ENCODE results near the gene DMBT1. TPM values are rescaled to one million over a fixed set of nuclear protein-coding genes. Genes with fewer than 3 reads are reported as not detected.

DMBT1 gene
- total and polyA plus RNA-seq, 2 donors (not counting 1 experiment from before 2014, with no cell fraction given) = not detected

GRCh38 chr10:122657729-122658128 is 97.2 kb downstream of the DMBT1 start:
- no peak overlapping the region for H3K4me3 Mint-ChIP-seq
- no peaks in the 10 kb centered on the region for H3K36me3 ChIP-seq (replicated peaks in 1 of 2; ENCODE audit: control extremely low read depth in 1 of 2, control insufficient read depth in 1 of 2, extremely low read depth in 1 of 2, insufficient read depth in 2 of 2, low read length in 1 of 2)
- ATAC-seq (ENCODE audit: low read depth) (no peak), DNase-seq (no peak)
- WGBS (ENCODE audit: insufficient coverage) = 62% methylated on average over 3 of the region's 3 CpGs
- H3K9me3 Mint-ChIP-seq (ENCODE audit: insufficient read depth) = no peaks in the 10 kb centered on the region
- no peaks in the 10 kb centered on the region for H4K20me1 ChIP-seq (ENCODE audit: control insufficient read depth, insufficient read depth, low read length, poor library complexity, severe bottlenecking)
- H2AFZ ChIP-seq (ENCODE audit: insufficient read depth, low read depth, low read length, poor library complexity, severe bottlenecking) = no peak overlapping the region
- no peak overlapping the region for H3K4me2 ChIP-seq (replicated peaks; ENCODE audit: low read depth, low read length, poor library complexity, severe bottlenecking)
- no peaks in the 10 kb centered on the region for H3K27me3 ChIP-seq (replicated peaks in 1 of 4; ENCODE audit: control extremely low read depth in 1 of 4, control insufficient read depth in 3 of 4, insufficient read depth in 4 of 4, low read length in 3 of 4)
- H3K27ac ChIP-seq (ENCODE audit: low read length in 2 of 2) = no peak overlapping the region
- ChIA-PET POLR2A (no interaction called here), CTCF (no interaction called here)
- H3K27me3 Mint-ChIP-seq = peaks cover 30% of the 10 kb centered on the region
- H3K27ac Mint-ChIP-seq = no peak overlapping the region
- H3K79me2 ChIP-seq (ENCODE audit: control insufficient read depth, insufficient read depth, low read length) = no peaks in the 10 kb centered on the region
- TF ChIP-seq EZH2 (IDR thresholded peaks at IDR 0.05; ENCODE audit: borderline replicate concordance, insufficient read depth, low read depth, low read length, poor library complexity, severe bottlenecking) (no peak), CTCF (IDR thresholded peaks at IDR 0.05) (no peak)
- H3K4me1 Mint-ChIP-seq = no peaks in the 10 kb centered on the region
- H3K9ac ChIP-seq (ENCODE audit: low read length) = no peak overlapping the region
- H3K9me3 ChIP-seq (ENCODE audit: control extremely low read depth in 1 of 3, control insufficient read depth in 2 of 3, insufficient read depth in 1 of 3, low read length in 2 of 3) = peaks cover 0 to 6% (median 0%) of the 10 kb centered on the region in 3 donors
- intact Hi-C loops (cut with micrococcal nuclease) = no loop called here
- H3K4me3 ChIP-seq (ENCODE audit: control extremely low read depth in 1 of 5, extremely low read depth in 1 of 5, insufficient read depth in 1 of 5, low read depth in 2 of 5, low read length in 4 of 5) = no peak overlapping the region
- no peaks in the 10 kb centered on the region for H3K4me1 ChIP-seq (ENCODE audit: control insufficient read depth in 2 of 2, insufficient read depth in 2 of 2, low read length in 2 of 2)

GRCh38 chr10:122658356-122659049 is 97.9 kb downstream of the DMBT1 start:
- DNase-seq (no peak), ATAC-seq (ENCODE audit: low read depth) (no peak)
- no peaks in the 10 kb centered on the region for H3K36me3 ChIP-seq (replicated peaks in 1 of 2; ENCODE audit: control extremely low read depth in 1 of 2, control insufficient read depth in 1 of 2, extremely low read depth in 1 of 2, insufficient read depth in 2 of 2, low read length in 1 of 2)
- H4K20me1 ChIP-seq (ENCODE audit: control insufficient read depth, insufficient read depth, low read length, poor library complexity, severe bottlenecking) = no peaks in the 10 kb centered on the region
- no peaks in the 10 kb centered on the region for H3K27me3 ChIP-seq (replicated peaks in 1 of 4; ENCODE audit: control extremely low read depth in 1 of 4, control insufficient read depth in 3 of 4, insufficient read depth in 4 of 4, low read length in 3 of 4)
- peaks cover 0 to 6% (median 0%) of the 10 kb centered on the region in 3 donors for H3K9me3 ChIP-seq (ENCODE audit: control extremely low read depth in 1 of 3, control insufficient read depth in 2 of 3, insufficient read depth in 1 of 3, low read length in 2 of 3)
- intact Hi-C loops (cut with micrococcal nuclease) = no loop called here
- TF ChIP-seq EZH2 (IDR thresholded peaks at IDR 0.05; ENCODE audit: borderline replicate concordance, insufficient read depth, low read depth, low read length, poor library complexity, severe bottlenecking) (no peak), CTCF (IDR thresholded peaks at IDR 0.05) (no peak)
- Mint-ChIP-seq H3K9me3 (ENCODE audit: insufficient read depth) (no peaks in the 10 kb centered on the region), H3K27me3 (peaks cover 23% of the 10 kb centered on the region), H3K27ac (no peak overlapping the region), H3K4me3 (no peak overlapping the region), H3K4me1 (no peaks in the 10 kb centered on the region)
- WGBS (ENCODE audit: insufficient coverage) = 93% methylated on average over 7 of the region's 8 CpGs
- H3K4me2 ChIP-seq (replicated peaks; ENCODE audit: low read depth, low read length, poor library complexity, severe bottlenecking) = no peak overlapping the region
- H3K9ac ChIP-seq (ENCODE audit: low read length) = no peak overlapping the region
- POLR2A ChIA-PET = no interaction called here
- H3K4me1 ChIP-seq (ENCODE audit: control insufficient read depth in 2 of 2, insufficient read depth in 2 of 2, low read length in 2 of 2) = no peaks in the 10 kb centered on the region
- H2AFZ ChIP-seq (ENCODE audit: insufficient read depth, low read depth, low read length, poor library complexity, severe bottlenecking) = no peak overlapping the region
- H3K79me2 ChIP-seq (ENCODE audit: control insufficient read depth, insufficient read depth, low read length) = no peaks in the 10 kb centered on the region
- CTCF ChIA-PET = no interaction called here
- H3K27ac ChIP-seq (ENCODE audit: low read length in 2 of 2) = no peak overlapping the region
- no peak overlapping the region for H3K4me3 ChIP-seq (ENCODE audit: control extremely low read depth in 1 of 5, extremely low read depth in 1 of 5, insufficient read depth in 1 of 5, low read depth in 2 of 5, low read length in 4 of 5)

Measured in B cell (primary cell).